HG03354 (cell line): Measurements from ENCODE around the gene MYH16.
"Not testable (repeated sequence)": the region's sequence is repeated elsewhere in the genome, so short reads cannot be mapped to it uniquely, and the experiment has no call there.

Experiments
- ATAC-seq: cut with Tn5 transposase; IDR thresholded peaks from one replicate; pipeline ENCODE4 v1.9.1; 2021; ENCODE audit warnings: mild to moderate bottlenecking; ENCODE audit not compliant: unreplicated experiment, poor library complexity, severe bottlenecking

Gene MYH16

DNA sequence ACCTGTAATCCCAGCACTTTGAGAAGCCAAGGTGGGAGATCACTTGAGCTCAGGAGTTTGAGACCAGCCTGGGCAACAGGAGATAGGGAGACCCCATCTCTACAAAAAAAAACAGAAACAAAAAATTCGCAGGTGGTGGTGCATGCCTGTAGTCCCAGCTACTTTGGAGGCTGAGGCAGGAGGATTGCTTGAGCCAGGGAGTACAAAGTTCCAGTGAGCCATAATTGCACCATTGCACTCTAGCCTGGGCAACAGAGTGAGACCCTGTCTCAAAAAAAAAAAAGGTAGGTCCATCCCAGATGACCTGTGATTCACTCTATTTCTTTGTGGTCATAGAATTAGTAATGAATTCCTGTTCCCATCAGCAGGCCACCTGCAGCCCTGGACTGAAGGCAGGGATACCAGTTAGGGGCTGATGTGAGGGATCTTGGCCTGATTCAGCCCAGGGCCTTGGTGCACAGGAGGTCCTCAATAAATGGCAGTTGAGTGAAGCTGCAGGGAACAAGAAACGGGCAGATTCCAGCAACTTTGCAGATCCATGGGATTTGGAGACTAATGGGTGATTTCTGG, at the start of gene MYH16:
Gene MYH16 (plus strand): TSS at position 364 of the 570 bp plus-strand sequence.
- no peak for ATAC-seq

GRCh38 chr7:99224263-99224898, 48.3 kb upstream of the MYH16 start:
- not testable (repeated sequence) for ATAC-seq

DNA sequence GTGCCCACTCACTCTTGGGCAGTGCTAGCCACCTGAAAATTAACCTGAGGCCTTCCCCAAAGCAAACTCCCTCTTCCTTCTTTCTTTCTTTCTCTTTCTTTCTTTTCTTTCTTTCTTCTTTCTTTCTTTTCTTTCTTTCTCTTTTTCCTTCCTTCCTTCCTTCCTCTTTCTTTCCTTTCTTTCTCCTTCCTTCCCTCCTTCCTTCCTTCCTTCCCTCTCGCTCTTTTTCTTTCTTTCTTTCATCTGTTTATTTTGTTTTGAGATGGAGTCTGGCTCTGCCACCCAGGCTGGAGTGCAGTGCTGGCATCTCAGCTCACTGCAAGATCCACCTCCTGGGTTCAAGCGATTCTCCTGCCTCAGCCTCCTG, 47.8 kb upstream of the MYH16 start:
- no peak for ATAC-seq

GRCh38 chr7:99229234-99229633, 43.4 kb upstream of the MYH16 start:
- ATAC-seq = no peak

DNA sequence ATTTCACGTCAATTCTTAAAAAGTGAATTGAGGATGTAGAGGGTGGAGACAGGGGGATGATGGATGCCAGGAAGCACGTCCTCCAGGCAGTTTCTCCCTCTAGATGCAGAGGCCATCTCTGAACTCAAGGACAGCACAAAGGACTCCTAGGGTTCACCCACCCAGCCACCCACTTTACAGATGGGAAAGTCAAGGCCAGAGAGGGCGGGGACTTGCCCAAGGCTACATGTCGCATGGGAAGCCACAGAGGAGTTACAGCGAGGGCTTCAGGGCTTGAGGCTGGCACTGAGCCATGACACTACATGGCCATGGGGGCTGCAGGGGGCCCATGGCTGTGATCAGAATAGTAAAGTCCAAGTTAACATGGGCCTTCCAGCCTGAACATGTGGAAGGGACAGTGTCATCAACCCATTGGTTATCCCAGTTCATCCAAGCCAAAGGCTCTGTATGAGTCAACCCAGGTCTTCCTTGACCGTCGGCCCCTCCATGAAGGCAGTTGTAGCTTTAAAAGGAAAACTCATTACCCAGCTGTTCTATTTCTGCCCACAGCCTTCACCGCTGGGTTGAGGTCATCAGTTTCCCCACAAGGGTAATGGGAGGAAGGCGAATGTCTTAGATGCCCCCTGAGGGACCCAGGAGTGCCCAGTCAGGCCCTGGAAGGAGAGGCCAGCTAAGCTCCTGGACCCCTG, 40.4 kb upstream of the MYH16 start:
- ATAC-seq = no peak

GRCh38 chr7:99232955-99233354, 39.7 kb upstream of the MYH16 start:
- ATAC-seq = not testable (repeated sequence)

DNA sequence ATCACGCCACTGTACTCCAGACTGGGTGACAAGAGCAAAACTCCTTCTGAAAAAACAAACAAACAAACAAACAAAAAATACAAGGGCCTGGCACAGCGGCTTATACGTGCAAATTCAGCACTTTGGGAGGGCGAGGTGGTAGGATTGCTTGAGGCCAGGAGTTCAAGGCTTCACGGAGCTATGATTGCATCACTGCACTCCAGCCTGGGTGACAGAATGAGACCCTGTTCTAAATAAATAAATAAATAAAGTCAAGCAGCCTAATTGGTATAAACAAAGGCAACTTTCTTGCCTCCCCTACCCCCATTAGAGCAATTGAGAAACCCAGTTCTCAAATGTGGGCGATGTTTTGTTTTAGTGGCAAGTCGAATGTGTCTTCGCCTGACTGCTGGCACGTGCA, 38.5 kb upstream of the MYH16 start:
- no peak for ATAC-seq

GRCh38 chr7:99235925-99236324, 36.7 kb upstream of the MYH16 start:
- ATAC-seq = no peak

- not testable (repeated sequence) for ATAC-seq
These were observed 34.8 kb upstream of the MYH16 start for GRCh38 chr7:99237876-99238275.

DNA sequence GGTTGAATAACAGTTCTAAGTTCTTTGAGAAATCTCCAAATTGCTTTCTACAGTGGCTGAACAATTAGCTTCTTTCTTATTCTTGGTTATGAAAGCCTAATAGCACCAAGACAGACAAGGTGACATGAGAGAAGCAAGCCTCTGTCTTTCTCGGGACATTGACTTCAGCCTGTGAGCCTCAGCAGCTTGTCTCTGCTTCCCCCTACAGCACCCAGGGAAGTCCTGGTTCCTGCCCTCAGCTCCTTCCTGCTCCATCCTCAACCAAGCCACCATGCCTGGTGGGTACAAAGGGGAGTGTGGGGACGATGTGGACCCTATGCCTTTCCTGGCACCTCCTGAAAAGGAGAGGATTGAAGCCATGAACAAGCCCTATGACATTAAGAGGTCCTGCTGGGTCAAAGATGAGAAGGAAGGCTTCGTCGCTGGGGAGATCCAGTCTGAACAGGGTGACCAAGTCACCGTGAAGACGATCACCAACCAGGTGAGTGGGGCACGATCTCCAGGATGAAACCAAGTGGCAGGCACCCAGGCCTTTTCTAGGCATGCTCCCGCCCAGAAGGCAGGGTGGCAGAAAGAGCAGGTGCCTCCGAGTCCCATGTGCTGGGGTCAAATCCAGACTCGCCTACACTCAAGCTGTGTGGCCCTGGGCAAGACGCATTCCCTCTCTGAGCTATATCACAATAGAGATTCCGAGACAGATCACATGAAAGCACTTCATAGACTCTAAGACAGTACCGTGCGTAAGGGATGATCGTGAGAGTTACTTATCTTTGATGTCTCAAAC, 33.9 kb upstream of the MYH16 start:
- ATAC-seq = no peak

DNA sequence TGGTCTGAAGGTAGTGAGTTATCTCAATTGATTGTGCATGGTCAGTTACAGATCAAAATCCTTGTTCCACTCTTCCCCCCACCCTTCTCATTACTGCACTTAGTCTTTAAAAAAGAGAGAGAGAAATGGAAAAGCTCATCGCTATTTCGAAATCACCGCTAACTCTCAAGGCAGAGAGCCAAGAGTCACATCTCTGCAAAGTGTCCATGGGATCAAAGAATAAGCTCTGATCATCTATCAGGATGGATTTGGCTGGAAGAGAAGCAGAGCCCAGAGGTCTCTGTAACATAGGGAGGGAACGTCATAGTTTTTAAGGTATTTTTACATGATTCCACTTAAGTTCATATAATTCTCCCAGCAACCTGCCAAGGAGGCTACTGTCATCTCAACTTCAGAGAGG, 30.0 kb upstream of the MYH16 start:
- ATAC-seq = no peak

DNA sequence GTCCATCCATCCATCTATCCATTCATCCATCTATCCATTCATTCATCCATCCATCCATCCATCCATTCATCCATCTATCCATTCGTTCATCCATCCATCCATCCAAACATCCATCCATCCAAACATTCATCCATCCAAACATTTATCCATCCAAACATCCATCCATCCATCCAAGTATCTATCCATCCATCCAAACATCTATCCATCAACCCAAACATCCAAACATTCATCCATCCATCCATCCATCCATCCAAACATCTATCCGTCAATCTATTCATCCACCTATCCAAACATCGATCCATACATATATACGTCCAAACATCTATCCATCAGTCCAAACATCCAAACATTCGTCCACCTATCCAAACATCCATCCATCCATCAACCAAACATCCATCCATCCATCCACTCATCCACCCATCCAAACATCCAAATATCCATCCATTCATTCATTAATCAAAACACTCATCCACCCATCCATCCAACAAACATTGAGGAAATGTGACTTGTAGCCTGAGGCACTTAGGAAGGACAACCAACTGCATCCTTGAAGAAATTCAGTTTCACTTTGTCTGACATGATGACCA, 28.8 kb upstream of the MYH16 start:
- ATAC-seq = no peak

DNA sequence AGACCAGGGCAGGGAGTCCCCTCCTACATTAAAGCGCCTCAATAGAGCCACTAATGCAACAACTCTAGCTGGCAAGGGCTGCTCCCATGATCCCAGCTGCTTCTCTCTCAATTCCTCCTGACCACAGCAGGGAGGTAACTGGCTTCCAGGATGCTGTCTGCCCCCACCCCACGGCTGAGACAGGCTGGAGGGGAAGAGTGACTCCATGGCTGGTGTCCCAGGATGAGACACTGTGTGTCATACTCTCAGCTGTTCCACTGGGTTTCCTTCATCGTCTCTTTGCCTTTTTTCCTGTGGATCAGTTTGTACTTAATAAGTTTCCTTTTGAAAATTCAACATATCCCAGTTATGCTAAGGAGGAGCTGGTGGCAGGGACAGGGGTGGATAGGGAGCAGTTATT, 27.7 kb upstream of the MYH16 start:
- ATAC-seq = no peak

DNA sequence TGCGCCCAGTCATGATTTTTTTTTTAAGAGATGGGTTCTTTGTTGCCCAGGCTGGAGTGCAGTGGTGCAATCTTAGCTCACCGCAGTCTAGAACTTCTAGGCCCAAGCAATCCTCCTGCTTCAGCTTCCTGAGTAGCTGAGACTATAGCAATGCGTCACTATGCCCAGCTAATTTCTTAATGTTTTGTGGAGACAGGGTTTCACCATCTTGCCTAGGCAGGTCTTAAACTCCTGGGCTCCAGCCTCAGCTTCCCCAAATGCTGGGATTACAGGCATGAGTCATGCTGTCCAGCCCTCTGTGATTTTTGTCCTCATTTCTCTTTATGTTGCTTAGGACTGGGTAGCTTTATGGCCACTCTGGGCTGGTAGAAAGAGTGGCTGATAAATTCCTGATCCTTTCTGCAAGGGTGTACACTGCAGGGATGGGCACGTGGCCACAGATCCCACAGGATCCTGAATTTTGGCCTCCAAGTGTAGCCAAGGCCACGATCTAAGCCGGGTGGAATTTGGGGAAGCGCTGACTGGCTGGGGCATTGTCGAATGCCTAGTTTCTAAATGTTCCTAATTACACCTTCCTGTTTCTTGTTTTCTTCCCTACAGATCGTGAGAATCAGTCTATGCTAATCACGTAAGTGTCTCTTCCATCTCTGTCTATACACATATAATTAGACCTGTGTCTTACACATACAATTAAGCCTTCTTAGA, 24.1 kb upstream of the MYH16 start:
- no peak for ATAC-seq

DNA sequence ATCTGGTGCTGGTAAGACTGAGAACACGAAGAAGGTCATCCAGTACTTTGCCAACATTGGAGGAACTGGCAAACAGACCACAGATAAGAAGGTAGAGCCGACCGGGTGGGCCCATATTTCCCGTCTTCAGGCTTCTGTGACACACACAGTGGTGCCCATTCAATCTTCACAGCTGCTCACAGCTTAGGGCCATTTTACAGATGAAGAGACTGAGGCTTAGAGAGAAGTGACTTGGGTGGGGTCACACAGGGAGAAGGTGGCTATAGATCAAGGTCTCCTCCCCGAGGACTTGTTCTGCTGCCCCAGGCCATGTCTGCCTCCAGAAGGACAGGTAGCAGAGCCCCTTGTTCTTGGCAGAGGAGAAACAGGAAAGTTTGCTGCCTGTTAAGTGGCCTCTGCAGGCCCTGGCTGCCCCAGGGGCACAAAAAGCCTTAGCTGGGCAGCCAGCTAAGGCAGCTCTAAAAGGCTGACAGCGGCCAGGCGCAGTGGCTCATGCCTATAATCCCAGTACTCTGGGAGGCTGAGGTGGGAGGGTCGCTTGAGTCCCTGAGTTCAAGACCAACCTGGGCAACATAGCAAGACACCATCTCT, 22.6 kb upstream of the MYH16 start:
- no peak for ATAC-seq

DNA sequence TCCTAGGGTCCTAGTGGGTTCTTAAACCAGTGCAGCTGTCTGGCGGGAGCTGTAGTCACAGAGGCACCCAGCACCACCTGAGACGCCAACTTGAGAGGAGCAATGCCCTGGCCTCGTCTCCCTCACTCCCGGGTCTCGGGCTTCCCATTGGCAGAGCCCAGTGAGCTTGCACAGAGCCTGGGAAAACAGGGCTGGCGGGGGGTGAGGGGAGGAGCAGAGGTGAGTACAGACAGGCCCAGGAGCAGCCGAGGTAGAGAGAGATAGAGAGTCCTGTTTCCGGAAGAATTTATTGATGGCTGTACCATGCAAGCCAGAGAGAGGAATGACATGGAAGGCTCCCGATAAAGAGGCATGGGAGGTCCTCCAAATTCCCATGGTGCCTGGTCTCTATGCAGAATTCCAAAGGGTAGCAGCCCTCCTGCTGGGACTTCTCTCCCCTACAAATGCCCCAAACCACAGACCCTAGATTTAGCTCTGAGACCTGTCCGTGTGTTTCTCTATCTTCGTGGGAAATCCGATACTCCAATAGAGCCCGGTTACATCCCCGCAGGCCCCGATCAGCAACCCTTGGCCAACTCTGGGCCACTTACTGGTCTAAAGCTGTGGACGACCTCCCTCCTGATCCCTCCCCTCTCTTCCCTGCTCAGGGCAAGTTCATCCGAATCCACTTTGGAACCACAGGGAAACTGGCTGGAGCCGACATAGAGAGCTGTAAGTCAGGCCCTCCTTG, 20.3 kb upstream of the MYH16 start:
- no peak for ATAC-seq

DNA sequence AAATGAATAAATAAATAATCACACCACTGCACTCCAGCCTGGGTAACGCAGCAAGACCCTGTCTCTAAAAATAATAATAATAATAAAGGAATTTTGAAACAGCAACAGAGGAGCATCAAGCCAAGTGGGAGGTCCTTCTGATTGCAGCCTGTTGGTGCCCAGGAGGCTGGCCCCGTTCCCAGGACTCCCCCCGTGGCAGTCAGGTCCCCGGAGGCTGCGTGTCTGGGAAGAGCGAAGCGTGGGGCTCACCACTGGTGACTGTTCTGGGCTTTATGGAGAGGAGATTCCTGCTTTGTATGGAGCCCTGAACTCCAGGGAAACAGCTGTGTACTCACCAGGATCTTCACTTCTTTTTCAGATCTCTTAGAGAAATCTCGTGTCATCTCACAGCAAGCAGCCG, 19.3 kb upstream of the MYH16 start:
- no peak for ATAC-seq

DNA sequence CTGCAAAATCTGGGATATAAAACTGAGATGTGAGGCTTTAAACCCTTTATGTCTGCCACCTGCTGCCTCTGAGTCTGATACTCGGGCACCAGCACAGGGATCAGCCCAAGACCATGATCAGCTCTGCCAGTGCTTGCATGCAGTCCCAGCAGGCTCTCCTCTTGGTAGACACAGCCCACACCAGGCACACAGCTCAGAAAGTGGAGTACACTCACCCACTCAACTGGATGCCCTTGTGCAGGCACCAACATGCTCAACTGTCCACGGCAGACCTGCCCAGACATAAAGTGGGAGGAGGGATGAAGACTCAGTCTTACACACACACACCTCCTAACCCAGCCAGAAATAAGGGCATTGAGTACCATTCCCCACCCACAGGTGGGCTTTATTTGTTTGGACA, 18.2 kb upstream of the MYH16 start:
- ATAC-seq = no peak

DNA sequence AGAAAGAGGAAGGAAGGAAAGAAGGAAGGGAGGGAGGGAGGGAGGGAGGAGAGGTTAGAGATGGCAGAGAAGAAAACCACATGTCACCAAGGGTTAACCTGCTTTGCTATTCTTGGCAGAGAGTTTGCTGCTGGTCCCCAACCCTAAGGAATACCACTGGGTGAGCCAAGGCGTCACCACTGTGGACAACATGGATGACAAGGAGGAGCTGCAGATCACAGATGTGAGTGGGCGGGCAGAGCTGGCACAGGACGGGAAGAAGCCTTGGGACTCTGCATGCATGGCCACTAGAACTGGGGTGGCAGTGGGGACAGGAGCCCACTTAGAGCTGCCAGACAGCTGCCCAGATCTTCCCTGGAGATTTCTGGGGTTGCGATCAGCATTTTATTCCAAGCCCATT, 17.2 kb upstream of the MYH16 start:
- ATAC-seq = no peak
